ENCODE data around the gene CLEC9A. TPM values are rescaled to one million over a fixed set of nuclear protein-coding genes. Genes with fewer than 3 reads are reported as not detected.

CLEC9A gene
- not detected in 2 replicates for total RNA-seq

DNA sequence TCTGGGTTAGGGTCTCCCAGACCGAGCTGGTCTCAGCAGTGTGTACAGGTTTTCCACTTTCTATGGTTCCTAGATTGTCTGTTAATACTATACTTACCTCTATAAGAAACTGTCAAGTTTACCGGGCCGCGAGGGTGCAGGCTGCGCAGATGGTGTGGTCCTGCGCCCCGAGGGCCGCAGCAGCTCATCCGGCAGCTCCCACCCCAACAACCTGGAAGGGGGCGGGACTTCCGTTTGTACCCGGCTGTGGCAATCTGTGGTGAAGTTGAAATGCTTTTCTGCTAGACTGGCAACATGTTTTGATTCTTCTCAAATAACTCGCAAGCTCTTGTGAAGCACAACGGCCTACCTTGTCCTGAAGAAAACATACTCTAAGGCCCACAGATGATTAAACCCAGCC, at the start of gene CLEC9A:
CLEC9A (plus strand) TSS at position 237 of the 400 bp plus-strand sequence. CDS start 22,006 bp downstream, outside the sequence.

DNA sequence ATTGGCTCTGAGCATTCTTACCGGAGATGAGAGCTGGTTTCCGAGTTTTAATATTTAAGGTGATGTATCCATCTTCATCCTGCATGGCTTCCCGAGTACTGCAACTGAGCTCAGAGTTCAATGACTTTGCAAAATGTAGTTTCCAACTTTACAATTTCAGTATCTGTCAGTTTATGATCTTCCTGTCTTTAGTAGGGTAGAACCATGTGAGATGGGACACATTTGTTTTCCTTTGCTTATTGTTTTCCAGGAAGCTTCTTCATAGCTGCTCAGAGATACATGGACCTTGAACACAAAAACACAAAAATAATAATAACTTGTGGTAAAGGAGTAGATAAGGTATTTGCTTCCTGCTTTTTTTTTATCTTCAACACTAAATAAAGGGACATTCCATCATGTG, 31.5 kb upstream of the CLEC9A start, which contains the start of gene CLEC1B:
CLEC1B (minus strand) TSS at position 106 of the 400 bp plus-strand sequence; CDS start at position 85, 21 bp downstream.

DNA sequence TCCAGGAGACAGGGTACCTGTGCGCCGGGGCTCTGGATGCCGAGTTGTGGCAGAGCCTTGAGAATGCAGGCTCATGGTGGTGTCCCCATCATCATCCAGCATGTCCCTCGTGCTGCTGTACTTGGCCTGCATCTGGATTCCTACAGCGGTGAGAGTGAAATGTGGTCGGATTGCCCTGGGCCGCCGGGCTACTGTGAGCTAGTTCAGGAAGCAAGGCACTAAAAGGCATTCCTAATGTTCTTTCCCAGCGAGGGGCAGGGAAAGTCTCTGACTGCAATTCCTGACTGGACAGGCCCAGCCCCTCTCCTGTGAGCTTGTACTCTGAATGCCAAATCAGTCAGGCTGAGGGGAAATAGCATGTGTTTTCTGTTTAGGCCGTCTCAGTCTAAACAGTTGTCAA, 68.3 kb downstream of the CLEC9A start, which contains the start of gene CLEC1A:
CLEC1A (minus strand) TSS at position 195 of the 400 bp plus-strand sequence; CDS start at position 132, 63 bp downstream.

Other genes with a start within 250 kb of the CLEC9A start
- gene KLRF1, start 203.2 kb upstream of the CLEC9A start, total RNA-seq = 0.16 TPM in 1 of 2 replicates, not detected in the other
- gene CLEC2B, start 161.3 kb upstream of the CLEC9A start, total RNA-seq = 64.6 and 79.8 TPM in 2 replicates
- gene KLRF2, start 149.2 kb upstream of the CLEC9A start, total RNA-seq = not detected in 2 replicates
- not detected in 2 replicates for gene CLEC2A, start 98.3 kb upstream of the CLEC9A start, total RNA-seq
- not detected in 2 replicates for gene CLEC12A, start 59.3 kb upstream of the CLEC9A start, total RNA-seq
- not detected in 2 replicates for gene CLEC1B, start 31.6 kb upstream of the CLEC9A start, total RNA-seq
- gene CLEC12B, start 20.1 kb upstream of the CLEC9A start, total RNA-seq = 0.16 TPM in 1 of 2 replicates, not detected in the other
- 22.3 and 28.0 TPM in 2 replicates for gene CLEC1A, start 68.3 kb downstream of the CLEC9A start, total RNA-seq
- 0.16 and 0.25 TPM in 2 replicates for gene CLEC7A, start 99.5 kb downstream of the CLEC9A start, total RNA-seq
- gene OLR1, start 141.4 kb downstream of the CLEC9A start, total RNA-seq = under 0.01 TPM in 1 of 2 replicates, not detected in the other
- gene TMEM52B, start 148.3 kb downstream of the CLEC9A start, total RNA-seq = not detected in 2 replicates
- gene GABARAPL1, start 182.2 kb downstream of the CLEC9A start, total RNA-seq = 34.0 and 141 TPM in 2 replicates

Measured in bladder microvascular endothelial cell (primary cell).